Transverse colon (tissue), 4 donors: Measurements from ENCODE around the gene ZNF845.

Source experiments
- POLR2A ChIP-seq: fragments of 450-650 bp; IDR thresholded peaks from one replicate; pipeline ENCODE4 v1.6.1; 2016; ENCODE audit warnings: antibody characterized with exemption, mild to moderate bottlenecking, moderate library complexity
- POLR2AphosphoS5 ChIP-seq, 3 donors: sonication (generic); formaldehyde crosslinking; IDR thresholded peaks; one replicate each; pipeline ENCODE4 v1.6.1; 2016; ENCODE audit warnings: antibody characterized with exemption in 3 of 3
- TF ChIP-seq, protein P1 (sequence below), 5 experiments: fragments of 200-600 bp in 3 of 5; fragments of 450-650 bp in 2 of 5; sonication (generic) in 3 of 5; IDR thresholded peaks; 1 replicate in 2 of 5; 2 replicates in 3 of 5; pipeline ENCODE4 v1.5.1; 2016 to 2017; ENCODE audit warnings: antibody characterized with exemption in 5 of 5, inconsistent platforms in 3 of 5, mild to moderate bottlenecking in 2 of 5, moderate library complexity in 1 of 5

- TF ChIP-seq POLR2AphosphoS5 (IDR thresholded peaks at IDR 0.05) (no peak), POLR2A (no peak)
- TF ChIP-seq, protein P1, sequence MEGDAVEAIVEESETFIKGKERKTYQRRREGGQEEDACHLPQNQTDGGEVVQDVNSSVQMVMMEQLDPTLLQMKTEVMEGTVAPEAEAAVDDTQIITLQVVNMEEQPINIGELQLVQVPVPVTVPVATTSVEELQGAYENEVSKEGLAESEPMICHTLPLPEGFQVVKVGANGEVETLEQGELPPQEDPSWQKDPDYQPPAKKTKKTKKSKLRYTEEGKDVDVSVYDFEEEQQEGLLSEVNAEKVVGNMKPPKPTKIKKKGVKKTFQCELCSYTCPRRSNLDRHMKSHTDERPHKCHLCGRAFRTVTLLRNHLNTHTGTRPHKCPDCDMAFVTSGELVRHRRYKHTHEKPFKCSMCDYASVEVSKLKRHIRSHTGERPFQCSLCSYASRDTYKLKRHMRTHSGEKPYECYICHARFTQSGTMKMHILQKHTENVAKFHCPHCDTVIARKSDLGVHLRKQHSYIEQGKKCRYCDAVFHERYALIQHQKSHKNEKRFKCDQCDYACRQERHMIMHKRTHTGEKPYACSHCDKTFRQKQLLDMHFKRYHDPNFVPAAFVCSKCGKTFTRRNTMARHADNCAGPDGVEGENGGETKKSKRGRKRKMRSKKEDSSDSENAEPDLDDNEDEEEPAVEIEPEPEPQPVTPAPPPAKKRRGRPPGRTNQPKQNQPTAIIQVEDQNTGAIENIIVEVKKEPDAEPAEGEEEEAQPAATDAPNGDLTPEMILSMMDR (IDR thresholded peaks at IDR 0.05), result no peak
Observed at GRCh38 chr19:53285087-53285486, 48.5 kb upstream of the ZNF845 start.
